ENCODE data around the gene RGL2.
"Not testable (repeated sequence)": the region's sequence is repeated elsewhere in the genome, so short reads cannot be mapped to it uniquely, and the experiment has no call there.

Gene RGL2

GRCh38 chr6:33272275-33273128 lies 26.2 kb downstream of the RGL2 start:
- DNase-seq = peak; percentile 39

- peak; percentile 99 for DNase-seq
These were observed 27.1 kb downstream of the RGL2 start, which contains the start of the genes RPS18 and VPS52 for GRCh38 chr6:33271468-33272274. Gene RPS18, plus strand, starts transcription at chr6:33272075. Its CDS starts 45 bp downstream, at chr6:33272120. Gene VPS52, minus strand, starts transcription at chr6:33271876. Its CDS starts 201 bp downstream, at chr6:33271675.

- DNase-seq = no peak
These were observed 27.6 kb downstream of the RGL2 start for GRCh38 chr6:33271117-33271467.

- no peak for DNase-seq
These were observed 34.7 kb downstream of the RGL2 start for GRCh38 chr6:33264015-33264414.

GRCh38 chr6:33262490-33262889 lies 36.3 kb downstream of the RGL2 start:
- DNase-seq = not testable (repeated sequence)

- DNase-seq = no peak
These were observed 39.7 kb downstream of the RGL2 start for GRCh38 chr6:33259032-33259431.

GRCh38 chr6:33254591-33254990 lies 44.2 kb downstream of the RGL2 start:
- no peak for DNase-seq

GRCh38 chr6:33252759-33253158 lies 46.0 kb downstream of the RGL2 start:
- DNase-seq = peak; percentile 48

GRCh38 chr6:33251395-33252012 lies 47.2 kb downstream of the RGL2 start:
- DNase-seq = no peak

- no peak for DNase-seq
These were observed 48.0 kb downstream of the RGL2 start for GRCh38 chr6:33250731-33251130.

- peak; percentile 8 for DNase-seq
These were observed 48.8 kb downstream of the RGL2 start for GRCh38 chr6:33249732-33250630.

- peak; percentile 99 for DNase-seq
These were observed 49.6 kb downstream of the RGL2 start for GRCh38 chr6:33248932-33249731.

GRCh38 chr6:33248643-33248931 lies 50.2 kb downstream of the RGL2 start:
- peak; percentile 44 for DNase-seq

GRCh38 chr6:33247977-33248642 lies 50.6 kb downstream of the RGL2 start:
- peak; percentile 81 for DNase-seq

GRCh38 chr6:33243476-33243875 lies 55.3 kb downstream of the RGL2 start:
- DNase-seq = peak; percentile 14

GRCh38 chr6:33241968-33242367 lies 56.8 kb downstream of the RGL2 start:
- no peak for DNase-seq

All from inflammatory macrophage treated with lipopolysaccharide for 4 hours (primary cell).